GM21360 (cell line): ENCODE results near the gene PDZD8.
"Not testable (repeated sequence)": the region's sequence is repeated elsewhere in the genome, so short reads cannot be mapped to it uniquely, and the experiment has no call there.

Source experiments
- ATAC-seq: cut with Tn5 transposase; IDR thresholded peaks from one replicate; pipeline ENCODE4 v1.9.1; 2021; ENCODE audit warnings: mild to moderate bottlenecking, moderate library complexity; ENCODE audit not compliant: unreplicated experiment

PDZD8 gene

DNA sequence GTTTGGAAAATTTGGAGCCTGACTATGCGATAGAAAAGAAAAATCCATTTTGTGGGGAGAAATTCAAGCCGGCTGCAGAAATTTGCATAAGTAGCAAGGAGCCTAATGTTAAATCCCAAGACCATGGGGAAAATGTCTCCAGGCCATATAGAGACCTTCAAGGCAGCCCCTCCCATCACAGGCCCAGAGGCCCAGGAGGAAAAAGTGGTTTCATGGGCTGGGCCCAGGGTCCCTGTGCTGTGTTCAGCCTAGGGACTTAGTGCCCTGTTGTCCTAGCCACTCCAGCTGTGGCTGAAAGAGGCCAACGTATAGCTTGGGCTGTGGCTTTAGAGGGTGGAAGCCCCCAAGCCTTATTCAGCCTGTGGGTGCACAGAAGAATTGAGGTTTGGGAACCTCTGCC lies 71.8 kb downstream of the PDZD8 start:
- not testable (repeated sequence) for ATAC-seq

DNA sequence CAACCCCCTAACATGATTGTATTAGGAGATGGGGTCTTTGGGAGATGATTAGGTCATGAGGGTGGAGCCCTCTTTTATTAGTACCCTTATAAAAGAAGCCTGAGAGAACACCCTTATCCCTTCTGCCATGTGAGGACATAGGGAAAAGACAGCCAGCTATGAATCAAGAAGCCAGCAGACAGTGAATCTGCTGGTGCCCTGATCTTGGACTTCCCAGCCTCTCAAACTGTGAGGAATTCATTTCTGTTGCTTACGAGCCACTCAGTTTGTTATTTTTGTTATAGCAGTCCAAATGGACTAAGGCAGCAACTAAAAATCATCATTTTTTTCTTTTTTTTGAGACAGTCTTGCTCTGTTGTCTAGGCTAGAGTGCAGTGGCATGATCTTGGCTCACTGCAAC lies 74.6 kb downstream of the PDZD8 start:
- ATAC-seq, result no peak

DNA sequence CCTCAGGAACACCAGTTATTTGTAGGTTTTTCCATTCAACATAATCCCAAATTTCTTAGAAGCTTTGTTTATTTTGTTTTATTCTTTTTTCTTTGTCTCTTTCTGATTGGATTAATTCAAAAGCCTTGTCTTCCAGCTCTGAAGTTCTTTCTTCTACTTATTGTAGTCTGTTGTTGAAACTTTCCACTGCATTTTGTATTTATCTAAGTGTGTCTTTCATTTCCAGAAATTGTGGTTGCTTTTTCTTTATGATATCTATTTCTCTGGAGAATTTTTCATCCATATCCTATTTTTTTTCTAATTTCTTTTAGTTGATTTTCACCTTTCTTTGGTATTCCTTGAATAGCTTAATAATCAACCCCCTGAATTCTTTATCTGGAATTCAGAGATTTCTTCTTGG lies 75.8 kb downstream of the PDZD8 start:
- no peak for ATAC-seq

DNA sequence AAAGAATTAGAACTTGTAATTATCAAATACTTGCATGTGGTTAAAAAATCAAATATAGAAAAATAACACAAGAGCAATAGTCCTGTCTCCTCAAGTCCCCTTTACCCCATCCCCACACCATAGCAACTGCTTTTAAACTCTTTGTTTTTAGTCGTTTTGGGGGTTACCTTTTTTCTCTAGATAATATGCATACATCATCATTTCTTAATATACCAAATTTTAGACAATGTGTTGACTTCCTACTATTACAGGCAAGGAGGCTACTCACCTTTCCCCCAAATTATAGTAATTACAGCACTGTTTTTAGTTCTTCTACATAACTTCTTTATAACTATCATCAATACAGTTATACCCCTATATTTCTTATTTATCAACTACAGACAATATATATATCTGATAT lies 77.0 kb downstream of the PDZD8 start:
- ATAC-seq, result no peak

DNA sequence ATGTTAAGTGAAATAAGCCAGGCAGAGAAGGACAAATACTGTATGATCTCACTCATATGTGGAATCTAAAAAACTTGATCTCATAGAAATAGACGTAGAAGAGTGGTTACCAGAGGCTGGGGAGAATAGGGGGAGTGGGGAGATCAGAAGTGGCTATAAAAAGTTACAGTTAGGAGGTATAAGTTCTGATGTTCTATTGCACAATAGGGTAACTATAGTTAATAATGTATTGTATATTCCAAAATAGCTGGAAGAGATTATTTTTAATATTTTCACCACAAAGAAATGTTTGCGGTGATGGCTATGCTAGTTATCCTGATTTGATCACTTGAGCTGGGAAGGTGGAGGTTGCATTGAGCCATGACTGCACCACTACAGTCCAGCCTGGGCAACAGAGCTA lies 80.5 kb downstream of the PDZD8 start:
- no peak for ATAC-seq

DNA sequence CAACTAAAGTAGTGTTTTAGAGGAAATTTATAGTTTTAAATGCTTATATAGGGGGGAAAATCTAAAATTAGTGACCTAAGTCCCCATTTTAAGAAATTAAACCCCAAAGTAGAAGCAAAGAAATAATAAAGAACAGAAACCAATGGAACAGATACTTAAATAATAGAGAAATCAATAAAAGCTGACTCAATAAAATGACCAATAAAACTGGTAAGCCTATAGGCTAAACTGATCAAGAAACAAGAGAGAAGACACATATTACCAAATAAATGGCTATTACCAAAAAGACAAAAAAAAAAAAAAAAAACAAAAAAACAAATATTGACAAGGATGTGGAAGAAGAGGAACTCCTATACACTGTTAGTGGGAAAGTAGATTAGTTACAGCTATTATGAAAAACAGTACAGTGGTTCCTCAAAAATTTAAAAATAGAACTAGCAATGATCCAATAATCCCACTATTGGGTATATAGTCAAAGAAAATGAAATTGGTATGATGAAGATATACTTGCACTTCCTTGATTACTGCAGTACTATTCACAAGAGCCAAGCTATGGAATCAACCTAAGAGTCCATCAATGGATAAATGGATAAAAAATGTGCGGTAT lies 81.1 kb downstream of the PDZD8 start:
- no peak for ATAC-seq

DNA sequence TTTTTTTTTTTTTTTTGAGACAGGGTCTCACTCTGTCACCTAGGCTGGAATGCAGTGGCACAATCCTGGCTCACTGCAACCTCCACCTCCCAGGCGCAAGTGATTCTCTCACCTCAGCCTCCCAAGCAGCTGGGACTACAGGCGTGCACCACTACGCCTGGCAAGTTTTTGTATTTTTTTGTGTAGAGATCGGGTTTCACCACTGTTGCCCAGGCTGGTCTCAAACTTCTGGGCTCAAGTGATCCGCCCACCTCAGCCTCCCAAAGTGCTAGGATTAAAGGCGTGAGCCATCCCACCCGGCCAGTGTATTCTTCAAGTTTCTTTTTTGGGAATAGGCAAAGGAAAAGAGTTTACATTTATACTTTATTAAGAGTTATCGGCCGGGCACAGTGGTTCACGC lies 84.4 kb downstream of the PDZD8 start:
- ATAC-seq, result not testable (repeated sequence)

DNA sequence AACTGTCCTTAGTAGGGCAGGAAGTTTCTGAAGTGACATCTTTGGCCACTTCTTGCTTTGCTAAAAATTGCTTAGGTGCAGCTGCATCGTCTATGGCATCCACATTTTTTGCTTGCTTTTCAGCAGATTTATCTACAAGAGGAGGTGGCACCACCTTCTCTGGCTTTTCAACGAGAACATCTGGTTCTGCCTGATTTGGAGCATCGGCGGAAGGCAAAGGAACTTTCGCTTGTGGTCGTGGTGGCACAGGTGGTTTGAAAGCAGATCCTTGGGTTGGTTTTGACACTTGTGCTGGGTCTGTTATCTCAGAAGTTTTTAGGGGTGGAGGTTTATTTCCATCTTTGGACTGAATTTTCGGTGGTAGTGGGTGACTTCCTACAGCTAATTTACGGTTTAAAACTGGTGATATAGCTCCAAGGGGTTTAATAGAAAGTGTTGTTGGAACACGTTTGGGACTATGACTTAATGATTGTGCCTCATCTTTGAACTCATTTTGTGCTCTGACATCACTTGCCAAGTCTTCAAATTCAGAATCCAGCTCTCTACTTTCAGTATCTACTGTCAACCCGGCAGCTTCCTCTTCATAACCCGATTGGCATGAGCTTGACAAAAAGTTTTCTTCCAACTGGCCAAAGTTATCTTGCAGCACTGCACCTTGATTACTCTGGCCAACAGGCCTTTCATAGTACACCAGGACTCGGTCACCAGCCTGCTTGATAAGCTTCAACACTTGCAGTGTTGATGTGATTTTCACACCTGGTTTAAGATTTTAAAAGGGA lies 90.3 kb downstream of the PDZD8 start:
- ATAC-seq, result no peak

DNA sequence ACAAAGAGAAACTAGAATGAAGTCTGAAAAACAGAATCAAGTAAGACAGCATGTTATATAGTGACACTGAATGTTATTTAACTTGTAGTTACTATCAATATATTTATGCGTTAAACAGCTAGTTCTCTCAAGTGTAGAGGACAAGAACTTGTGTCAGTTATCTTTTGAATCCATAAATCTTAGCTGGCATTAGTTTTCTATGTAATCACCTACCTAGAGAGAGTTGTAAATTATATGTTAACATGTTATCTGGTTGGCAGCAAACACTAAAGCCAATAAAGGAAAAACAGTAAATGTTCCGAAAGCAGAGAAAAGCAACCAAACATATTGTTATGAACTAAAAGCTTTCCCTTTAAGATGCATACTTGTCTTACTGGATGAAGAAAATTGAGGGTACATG lies 97.6 kb downstream of the PDZD8 start:
- ATAC-seq, result no peak

DNA sequence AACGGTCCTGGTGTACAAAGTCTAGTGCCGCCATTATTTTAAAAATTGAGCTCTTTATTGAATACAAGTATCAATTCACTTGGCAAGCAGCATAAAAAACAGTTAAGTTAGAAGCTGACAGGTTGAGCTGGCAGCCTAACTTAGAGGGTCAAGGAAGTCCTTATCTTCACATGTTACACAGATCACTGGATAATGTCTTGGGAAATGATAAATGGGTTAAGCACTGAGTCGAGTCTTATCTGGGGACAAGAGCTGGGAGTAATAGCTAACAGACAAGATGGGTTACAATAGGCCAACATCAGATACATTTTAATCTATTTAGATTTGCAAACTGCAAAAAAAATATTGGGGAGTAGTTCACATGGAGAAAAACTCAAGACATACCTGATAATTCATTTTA lies 100.1 kb downstream of the PDZD8 start:
- ATAC-seq, result no peak

DNA sequence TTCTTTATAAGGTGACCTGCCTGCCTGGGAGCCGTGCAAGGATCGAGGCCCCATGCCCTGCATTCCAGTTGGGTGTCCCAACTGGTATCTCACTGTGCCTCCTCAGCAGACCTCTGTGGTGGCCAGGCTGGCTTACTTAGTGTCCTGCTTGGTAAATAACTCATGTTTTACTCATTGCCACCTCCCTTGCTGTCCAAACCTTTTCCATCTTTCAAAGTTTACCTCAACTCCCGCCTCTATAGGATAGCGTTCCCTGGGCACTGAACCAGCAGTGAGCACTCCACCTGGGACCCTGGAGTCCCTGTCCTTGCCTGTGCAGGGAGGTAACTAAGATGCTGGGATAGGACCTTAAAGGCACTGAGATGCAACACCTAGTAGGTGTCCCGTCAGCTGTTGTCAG lies 100.7 kb downstream of the PDZD8 start:
- no peak for ATAC-seq

DNA sequence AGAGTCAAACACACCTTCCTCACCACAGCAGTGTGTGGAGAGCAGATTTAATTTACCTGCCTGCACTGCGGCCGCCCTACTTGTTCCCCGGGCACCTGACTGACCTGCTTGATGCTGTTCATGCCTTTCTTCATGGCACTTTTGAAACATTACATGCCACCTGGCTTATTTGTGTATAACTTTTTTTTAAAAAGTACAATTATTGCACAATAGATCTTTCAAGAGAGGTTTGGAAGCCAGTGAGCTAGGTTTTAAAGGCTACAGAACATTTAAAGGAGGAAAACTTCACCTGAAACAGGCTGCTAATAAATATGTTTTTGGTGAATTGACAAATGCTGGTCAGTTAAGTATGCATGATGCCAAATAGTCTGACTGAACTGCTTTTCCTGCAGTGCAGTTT lies 101.3 kb downstream of the PDZD8 start:
- no peak for ATAC-seq

DNA sequence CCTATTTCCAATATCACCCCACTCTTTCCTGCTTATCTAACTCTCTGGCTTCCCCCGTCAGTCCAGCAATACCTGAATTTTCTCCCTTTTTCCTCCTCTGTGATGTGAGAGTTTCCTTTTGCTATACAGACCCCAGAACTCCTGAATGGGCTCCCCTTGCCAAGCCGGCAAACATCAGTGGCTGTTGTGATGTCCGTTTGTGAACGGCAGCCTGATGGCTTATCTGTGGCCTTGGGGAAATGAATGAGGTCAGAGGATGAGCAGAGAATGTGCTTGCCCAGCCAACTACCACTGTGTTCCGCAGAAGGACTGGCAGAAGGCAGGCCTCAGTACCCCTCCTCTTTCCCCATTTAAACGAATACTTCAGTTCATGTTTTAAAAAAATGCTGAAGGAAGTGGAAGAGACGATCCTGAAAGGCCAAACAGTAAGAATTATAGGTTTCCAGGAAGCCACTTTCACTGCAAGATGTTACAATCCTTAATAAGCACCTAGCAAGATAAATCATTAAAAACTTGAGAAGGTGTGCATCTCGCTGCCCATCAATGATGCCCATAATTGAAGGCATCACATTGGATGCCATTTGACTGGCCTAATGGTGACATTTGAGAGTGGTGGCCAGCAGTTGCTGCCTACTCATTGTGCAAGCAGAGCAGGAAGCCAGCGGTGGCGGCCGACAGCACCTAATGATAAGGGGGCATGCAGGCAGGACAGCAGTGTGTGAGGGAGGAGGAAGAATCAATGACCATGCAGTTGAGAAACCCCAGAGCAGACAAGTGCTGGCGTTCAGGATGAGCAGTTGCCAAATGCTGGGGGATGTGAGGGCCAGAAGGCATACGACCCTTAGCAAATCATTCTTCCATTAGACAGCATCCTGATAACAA lies 102.8 kb downstream of the PDZD8 start:
- no peak for ATAC-seq

DNA sequence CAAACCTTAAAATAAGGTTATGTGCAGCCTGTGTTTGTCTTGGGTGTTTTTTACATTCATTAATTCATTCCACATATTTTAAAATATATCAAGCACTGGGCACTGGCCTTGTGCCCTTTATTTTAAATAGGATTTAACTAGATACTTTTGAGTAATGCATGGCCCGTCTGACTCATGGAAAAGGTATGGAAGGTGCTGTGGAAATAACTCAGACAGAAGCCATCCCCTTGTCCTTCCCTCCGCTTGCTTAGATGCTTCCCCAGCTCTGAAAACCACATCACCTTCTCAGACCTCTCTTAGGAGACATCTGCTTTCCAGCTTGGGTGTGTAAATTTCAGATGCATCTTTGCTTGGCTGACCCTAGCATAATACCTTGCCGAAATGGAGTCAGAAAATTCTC lies 103.8 kb downstream of the PDZD8 start:
- no peak for ATAC-seq

DNA sequence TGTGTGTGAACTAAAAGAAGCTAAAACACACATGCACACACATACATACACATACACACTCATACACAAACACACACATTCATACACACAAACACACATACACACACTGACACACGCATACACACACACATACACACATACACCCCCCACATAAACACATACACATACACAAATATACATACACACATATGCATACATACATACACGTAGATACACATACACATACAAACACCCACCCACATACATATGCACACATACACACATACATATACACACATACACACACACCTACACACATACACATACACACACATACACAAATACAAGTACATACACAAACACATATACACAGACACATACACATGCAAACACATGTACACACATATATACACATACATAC lies 106.3 kb downstream of the PDZD8 start:
- no peak for ATAC-seq

DNA sequence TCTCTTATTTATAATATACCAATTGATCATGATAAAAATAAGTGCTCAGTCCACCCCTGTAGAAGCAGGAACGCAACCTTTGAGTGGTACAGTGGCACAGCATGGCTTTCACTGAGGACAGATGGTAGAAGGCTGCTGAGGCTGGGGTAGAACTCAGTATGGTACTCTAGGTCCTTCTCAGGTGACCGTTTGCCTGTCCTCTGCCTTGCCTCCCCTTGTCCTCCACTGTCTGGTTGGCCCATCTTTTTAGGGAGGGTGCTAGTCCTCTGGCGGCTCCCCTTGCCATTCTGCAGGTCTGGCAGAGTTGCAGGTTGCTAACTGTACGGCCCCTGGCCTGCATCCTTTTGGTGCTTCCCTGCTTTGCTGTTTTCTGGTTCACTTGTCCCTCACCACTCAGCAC lies 107.0 kb downstream of the PDZD8 start:
- no peak for ATAC-seq

DNA sequence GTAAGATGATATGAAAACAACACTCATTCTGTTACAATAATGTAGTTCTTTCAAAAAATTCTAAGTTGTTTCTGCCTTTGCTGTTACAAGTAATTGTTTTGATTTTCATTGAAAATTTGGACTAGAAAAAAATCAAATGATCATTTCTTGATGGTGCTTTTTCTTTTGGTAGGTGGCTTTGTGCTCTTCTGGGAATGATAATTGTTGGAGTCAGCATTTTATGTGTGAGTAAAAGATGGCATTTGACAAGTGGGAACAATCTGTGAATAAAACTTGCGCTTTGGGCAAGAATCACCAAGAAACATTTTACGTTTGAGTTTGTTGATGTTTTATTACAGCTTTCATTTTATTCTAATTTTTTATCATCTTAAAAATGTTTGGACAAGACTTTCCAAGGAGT lies 108.4 kb downstream of the PDZD8 start:
- ATAC-seq, result no peak

DNA sequence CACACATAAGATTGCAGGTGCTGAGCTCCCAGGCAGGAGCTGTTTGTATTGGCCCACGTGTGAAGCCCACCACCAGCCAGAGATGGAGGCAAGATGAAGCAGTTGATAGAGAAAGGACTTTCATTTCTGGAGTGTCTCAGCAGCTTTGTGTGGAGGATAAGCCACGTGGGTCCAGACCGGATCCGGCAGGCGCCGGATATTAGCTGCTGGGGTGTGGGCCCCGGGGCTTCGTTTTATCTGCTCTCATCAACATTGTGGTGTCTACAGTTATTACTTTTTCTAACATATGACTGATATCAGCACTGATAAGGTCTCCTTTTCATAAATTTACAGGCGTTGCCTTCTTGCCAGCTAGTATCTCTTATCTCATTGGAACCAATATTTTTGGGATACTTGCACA lies 108.8 kb downstream of the PDZD8 start:
- no peak for ATAC-seq

DNA sequence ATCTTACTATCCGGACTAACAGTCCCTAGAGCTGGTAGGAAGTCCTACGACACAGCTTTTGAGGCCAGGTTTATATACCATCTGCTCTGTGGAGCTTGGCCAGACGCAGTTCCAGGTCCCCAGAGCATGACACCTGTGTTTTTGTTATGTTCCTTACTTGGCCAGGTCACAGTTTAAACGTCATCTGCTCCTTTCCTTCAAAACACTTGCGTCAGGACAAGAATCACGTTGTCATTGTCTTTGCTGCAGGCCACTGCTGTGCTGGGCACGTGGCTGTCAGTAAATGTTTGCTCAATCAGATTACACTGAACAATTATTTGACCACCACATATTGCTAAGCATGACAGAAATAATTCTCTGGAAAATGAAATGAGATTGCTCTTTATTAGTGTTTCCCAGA lies 110.5 kb downstream of the PDZD8 start:
- ATAC-seq, result no peak

DNA sequence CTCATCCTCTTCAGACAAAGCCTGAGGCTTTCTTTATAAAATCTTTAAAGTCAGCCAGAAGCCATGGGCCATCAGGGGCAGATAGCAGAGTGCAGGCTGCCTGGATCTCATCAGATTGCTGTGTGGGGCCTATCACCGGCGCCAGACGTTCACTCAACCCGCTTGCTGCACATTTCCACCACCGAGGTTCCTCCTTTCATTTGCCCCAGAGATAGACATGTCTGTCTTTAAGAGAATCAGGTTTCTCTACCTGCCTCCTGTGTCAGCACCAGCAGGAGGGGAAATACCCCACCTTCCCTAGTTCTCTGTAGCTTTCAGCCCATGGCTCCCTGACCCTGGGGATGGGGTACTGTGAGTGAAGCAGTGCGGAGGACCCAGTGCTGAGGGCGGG lies 112.3 kb downstream of the PDZD8 start:
- ATAC-seq, result no peak

DNA sequence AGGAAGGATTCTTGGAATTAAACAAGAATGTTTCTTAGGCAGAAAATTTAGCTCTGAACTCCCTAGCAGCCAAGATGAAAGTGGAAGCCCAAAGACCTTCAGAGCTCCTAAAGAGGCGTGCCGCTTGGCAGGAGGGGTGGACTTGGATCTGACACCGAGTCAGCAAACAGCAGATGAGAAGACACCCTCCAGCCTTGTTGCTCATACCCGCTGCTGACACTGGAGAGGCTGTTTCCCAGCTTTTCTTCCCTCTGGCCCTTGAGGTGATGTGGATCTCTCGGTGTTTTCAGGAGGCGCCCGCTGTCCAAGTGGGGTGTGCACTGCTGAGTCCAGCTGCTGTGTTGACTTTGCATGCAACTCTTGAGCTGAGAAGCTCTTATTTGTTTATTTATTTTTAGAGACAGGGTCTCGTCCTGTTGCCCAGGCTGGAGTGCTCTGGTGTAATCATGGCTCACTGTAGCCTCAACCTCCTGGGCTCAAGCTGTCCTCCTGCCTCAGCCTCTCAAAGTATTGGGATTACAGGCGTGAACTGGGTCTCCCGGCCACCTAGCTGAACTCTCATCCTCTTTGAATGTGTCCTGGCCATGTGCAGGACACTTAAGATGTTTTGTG lies 112.8 kb downstream of the PDZD8 start:
- no peak for ATAC-seq

DNA sequence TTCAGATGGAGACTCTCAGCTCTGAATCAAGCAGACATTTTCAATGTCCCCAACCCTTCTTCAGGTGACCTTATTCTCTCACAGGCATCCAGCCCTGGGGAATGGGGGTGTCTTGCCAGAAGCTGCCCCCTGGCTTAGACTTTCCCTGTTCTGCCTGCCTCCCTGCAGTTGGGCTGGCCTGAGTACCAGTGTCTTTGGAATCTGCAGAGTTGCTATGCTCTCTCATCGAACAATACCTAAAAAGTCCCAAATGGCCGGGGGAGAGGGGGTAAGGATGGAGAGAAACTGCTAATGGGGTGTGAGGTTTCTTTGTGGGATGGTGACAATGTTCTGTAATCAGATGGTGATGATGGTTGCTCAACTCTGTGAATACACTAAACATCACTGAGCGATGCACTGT lies 113.7 kb downstream of the PDZD8 start:
- ATAC-seq, result no peak
